NCI-H2196 (cell line): ENCODE measurements around the gene MISP3.

Experiments
- DNase-seq: peaks from one replicate; lab custom pipeline; 2025; ENCODE audit not compliant: unreplicated experiment; lab: John Stamatoyannopoulos, UW

The MISP3 gene

GRCh38 chr19:14101003-14101545 lies 28.5 kb downstream of the MISP3 start:
- DNase-seq = no peak

GRCh38 chr19:14102102-14102696 lies 29.6 kb downstream of the MISP3 start:
- no peak for DNase-seq

GRCh38 chr19:14102756-14103155 lies 30.2 kb downstream of the MISP3 start:
- no peak for DNase-seq

- no peak for DNase-seq
Observed at GRCh38 chr19:14103310-14103709, 30.7 kb downstream of the MISP3 start.

GRCh38 chr19:14105680-14106079 lies 33.1 kb downstream of the MISP3 start:
- DNase-seq = no peak

GRCh38 chr19:14106840-14107239 lies 34.3 kb downstream of the MISP3 start:
- DNase-seq = no peak

- DNase-seq = no peak
Observed at GRCh38 chr19:14107581-14108461, 35.2 kb downstream of the MISP3 start.

- no peak for DNase-seq
Observed at GRCh38 chr19:14110650-14111049, 38.1 kb downstream of the MISP3 start.

GRCh38 chr19:14111486-14111885 lies 38.9 kb downstream of the MISP3 start:
- no peak for DNase-seq

- no peak for DNase-seq
Observed at GRCh38 chr19:14112051-14112808, 39.6 kb downstream of the MISP3 start.

- DNase-seq = no peak
Observed at GRCh38 chr19:14112809-14113385, 40.3 kb downstream of the MISP3 start.

- DNase-seq = no peak
Observed at GRCh38 chr19:14113762-14114414, 41.3 kb downstream of the MISP3 start.

- no peak for DNase-seq
Observed at GRCh38 chr19:14114439-14114838, 41.9 kb downstream of the MISP3 start.

- DNase-seq = no peak
Observed at GRCh38 chr19:14114854-14115253, 42.3 kb downstream of the MISP3 start.

GRCh38 chr19:14115756-14116155 lies 43.2 kb downstream of the MISP3 start:
- no peak for DNase-seq

GRCh38 chr19:14116525-14116917 lies 43.9 kb downstream of the MISP3 start:
- DNase-seq = no peak

- no peak for DNase-seq
Observed at GRCh38 chr19:14116918-14117578, 44.5 kb downstream of the MISP3 start.

- DNase-seq = peak; percentile 98
Observed at GRCh38 chr19:14117668-14118164, 45.1 kb downstream of the MISP3 start, which contains the start of gene PRKACA. PRKACA (minus strand) TSS chr19:14117762; CDS start chr19:14117547, 215 bp downstream.

GRCh38 chr19:14118165-14119051 lies 45.8 kb downstream of the MISP3 start:
- DNase-seq = peak; percentile 78
